NCI-H146 treated with DMSO at 0.1 percent for 48 hours (cell line): ENCODE measurements around the gene HNRNPK.
"Not testable (repeated sequence)": the region's sequence is repeated elsewhere in the genome, so short reads cannot be mapped to it uniquely, and the experiment has no call there.

Source experiments
- DNase-seq: peaks from one replicate; lab custom pipeline; 2025; ENCODE audit not compliant: unreplicated experiment; lab: John Stamatoyannopoulos, UW

The HNRNPK gene

GRCh38 chr9:83977196-83977595 lies 2.8 kb downstream of the HNRNPK start:
- no peak for DNase-seq

DNA sequence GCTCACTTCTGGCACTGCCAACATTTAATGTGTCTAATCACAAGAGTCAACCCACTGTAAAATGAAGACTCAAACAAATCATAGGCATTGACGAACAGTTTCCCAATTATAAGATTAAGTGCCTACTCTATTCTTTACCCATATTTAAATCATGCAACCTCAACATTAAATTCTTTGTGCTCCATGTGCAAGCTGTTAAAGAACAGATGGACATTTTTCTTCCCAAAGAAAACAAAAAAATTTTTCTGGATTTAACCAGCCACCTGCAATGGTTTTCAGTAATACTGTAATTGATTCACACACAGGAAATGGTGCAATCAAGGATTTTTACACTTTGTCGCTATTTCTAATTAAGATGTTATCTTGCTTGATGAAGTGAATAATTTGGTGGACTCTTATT lies 3.6 kb downstream of the HNRNPK start:
- DNase-seq, result no peak

GRCh38 chr9:83975300-83975699 lies 4.7 kb downstream of the HNRNPK start:
- no peak for DNase-seq

DNA sequence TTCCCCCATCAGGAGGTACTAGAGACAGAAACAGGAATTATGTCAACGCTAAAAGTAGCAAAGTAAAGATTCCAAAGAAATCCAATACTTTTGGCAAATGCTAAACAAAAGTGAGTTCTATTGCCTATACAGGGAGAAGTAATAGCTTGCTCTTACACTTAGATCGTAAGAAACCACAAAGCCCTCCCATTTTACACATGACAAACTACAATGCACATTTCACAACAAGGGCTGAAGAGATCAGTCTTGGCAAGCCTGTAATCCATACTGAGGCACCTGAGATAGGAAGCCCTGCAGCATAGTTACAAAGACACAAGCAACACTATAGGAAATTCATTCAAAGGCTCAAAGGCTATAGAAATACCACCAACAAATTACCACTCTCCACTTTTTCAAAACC lies 7.7 kb downstream of the HNRNPK start:
- DNase-seq, result no peak

DNA sequence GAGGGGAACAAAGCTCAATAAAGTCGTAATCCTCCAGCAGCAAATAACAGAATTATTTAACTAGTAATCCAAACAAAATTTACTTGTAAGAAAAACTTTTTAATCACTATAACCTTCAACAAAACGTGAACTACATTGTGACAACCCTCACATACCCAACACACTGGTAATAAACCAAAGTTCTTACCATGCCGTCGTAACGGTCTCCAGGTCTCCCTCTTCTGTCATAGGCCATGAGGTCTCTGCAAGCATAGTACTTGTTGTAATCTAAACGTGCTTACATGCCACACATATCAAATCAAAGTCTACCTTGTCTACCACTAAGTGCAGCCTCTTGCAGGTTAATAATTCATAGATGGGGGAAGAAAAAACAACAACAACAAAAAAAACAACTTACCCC lies 8.5 kb downstream of the HNRNPK start:
- no peak for DNase-seq

DNA sequence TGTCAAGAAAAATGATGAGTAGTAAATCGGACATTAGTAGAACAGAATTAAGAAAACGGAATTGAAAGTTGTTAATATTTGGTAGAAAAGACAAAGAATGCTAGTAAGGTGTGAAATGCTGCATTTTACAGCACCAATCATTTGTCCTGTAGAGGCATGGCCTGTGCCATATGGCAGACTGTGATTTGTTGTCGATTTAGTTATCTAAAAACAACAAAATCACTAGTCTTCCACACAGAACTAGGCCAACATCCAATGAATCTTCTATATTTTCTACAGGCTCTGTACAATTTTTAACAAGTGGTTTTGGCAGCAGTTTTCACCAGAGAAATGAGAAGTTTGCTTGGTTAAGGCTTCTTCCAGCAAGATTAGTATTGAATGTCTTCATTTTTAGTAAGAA lies 10.4 kb downstream of the HNRNPK start:
- DNase-seq, result no peak

DNA sequence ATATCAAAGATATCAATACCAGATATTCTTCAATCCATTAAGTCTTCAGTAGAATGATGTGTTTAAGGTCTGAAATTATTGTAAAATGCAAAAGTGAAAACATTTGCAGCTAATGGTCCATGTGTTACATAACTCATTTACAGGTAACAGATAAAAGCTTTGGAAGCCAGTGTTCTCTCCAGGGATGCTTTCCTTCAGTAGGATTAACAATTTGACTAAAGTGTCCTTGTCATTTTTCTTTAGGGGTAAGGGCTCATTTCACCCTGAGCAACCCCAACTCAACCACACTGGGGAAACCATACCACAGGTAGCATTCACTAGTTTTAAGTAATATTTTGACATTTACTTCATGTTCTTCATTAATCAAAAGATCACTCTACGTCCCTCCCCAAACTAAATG lies 12.9 kb downstream of the HNRNPK start:
- no peak for DNase-seq

GRCh38 chr9:83966209-83966582 lies 13.8 kb downstream of the HNRNPK start:
- no peak for DNase-seq

- DNase-seq, result no peak
Measured at GRCh38 chr9:83965350-83966208, 14.4 kb downstream of the HNRNPK start.

- DNase-seq, result no peak
Measured at GRCh38 chr9:83964973-83965349, 15.1 kb downstream of the HNRNPK start.

GRCh38 chr9:83962165-83962564 lies 17.9 kb downstream of the HNRNPK start:
- no peak for DNase-seq

- no peak for DNase-seq
Measured at GRCh38 chr9:83960991-83961390, 19.0 kb downstream of the HNRNPK start.

DNA sequence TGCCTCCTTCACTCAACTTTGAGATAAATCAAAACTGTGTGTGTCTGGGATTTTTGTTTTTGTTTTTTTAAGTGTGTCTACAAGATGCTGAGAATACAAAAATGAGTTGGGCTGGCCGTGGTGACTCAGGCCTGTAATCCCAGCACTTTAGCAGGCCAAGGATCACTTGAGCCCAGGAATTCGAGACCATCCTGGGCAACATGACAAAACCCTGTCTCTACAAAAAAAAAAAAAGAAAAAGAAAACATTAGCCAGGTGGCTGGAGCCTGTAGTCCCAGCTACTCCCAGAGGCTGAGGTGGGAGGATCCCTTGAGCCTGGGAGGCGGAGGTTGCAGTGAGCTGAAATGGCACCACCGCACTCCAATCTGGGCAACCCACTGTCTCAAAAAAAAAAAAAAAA lies 21.0 kb downstream of the HNRNPK start:
- DNase-seq, result no peak

DNA sequence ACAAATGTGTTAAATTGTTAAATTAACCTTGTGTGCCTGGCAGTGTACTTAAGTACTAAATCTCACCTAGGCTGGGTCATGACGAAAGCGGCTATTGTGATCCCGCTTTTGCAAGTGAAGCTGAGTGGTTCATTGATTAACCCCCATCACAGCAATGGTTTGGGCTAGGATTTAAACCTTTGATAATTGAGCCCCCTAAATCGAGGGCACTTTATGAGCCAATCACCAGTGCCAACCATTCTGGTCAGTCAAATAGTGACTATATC lies 22.8 kb downstream of the HNRNPK start:
- DNase-seq, result no peak

DNA sequence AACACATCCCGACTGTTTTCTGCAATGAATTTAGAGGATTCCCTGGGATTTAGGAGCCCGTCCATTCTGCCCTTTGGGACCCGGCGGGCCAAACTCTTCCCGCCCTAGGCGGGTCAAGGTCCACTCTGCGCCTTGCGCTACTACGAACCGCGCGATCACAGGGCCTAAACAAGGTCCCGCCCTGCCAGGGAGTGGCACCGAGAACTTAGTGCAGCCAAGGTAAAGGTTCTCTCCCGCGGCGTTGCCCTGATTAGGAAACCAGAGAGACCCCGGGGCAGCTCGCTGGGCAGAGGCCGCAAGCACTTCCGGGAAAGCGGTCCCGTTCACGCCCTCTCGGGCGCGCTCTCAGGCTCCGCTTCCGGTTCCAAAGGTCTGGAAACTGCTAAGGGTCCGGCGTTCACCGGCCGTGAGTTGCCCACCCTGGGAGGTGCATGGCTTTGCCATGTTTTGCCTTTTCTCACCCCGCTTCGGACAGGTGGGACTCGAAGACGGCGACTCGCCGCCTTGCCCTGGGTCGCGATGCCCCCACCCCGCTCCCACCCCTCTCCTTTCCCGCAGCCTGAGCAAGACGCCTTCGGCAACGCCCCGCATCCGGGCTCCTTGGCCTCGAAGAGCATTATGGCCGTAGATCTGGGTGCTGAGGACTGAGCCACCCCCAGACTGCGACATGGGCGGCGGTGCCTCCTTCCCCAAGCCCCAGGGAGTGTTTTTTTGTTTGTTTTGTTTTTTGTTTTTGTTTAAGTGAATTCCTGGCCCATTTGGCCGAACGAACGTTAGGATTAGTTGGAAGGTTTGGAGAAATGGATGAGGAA lies 23.4 kb downstream of the HNRNPK start:
- DNase-seq, result peak; percentile 20

GRCh38 chr9:83956086-83956435 lies 24.0 kb downstream of the HNRNPK start:
- no peak for DNase-seq

DNA sequence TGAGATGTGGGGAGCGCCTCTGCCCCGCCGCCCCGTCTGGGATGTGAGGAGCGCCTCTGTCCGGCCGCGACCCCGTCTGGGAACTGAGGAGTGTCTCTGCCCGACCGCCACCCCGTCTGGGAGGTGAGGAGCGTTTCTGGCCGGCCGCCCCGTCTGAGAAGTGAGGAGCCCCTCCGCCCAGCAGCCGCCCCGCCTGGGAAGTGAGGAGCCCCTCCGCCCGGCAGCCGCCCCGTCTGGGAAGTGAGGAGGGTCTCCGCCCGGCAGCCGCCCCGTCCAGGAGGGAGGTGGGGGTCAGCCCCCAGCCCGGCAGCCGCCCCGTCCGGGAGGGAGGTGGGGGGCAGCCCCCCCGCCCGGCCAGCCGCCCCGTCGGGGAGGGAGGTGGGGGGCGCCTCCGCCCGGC lies 31.9 kb downstream of the HNRNPK start:
- not testable (repeated sequence) for DNase-seq

- DNase-seq, result no peak
Measured at GRCh38 chr9:83940590-83941303, 39.3 kb downstream of the HNRNPK start.

DNA sequence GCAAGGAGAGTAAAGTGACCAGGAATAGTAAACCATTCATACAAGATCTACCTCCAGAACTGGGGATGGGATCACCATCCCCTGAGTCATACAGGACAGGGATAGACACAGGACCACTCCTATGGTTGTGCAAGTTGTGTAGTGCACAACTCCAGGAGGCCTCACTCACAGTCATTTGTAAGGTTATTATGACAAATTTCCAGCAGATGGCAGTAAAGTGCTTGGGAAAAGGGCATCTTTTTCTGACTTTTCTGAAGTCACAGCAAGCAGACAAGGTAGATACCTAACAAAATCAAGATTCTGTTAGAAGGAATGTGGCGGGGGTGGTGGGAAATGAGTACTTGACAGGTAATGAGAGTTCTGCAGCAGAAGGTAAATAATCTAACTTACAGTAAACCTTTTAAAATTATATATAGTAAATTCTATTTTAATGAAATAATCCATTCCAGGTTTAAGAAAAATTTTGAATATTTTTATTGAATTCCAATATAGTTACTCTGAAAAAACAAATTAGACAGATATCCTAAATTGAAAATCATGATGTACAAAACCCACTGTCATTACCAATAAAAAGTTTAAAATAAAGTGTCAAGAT lies 42.1 kb downstream of the HNRNPK start:
- DNase-seq, result no peak

- DNase-seq, result no peak
Measured at GRCh38 chr9:83936523-83936922, 43.5 kb downstream of the HNRNPK start.

DNA sequence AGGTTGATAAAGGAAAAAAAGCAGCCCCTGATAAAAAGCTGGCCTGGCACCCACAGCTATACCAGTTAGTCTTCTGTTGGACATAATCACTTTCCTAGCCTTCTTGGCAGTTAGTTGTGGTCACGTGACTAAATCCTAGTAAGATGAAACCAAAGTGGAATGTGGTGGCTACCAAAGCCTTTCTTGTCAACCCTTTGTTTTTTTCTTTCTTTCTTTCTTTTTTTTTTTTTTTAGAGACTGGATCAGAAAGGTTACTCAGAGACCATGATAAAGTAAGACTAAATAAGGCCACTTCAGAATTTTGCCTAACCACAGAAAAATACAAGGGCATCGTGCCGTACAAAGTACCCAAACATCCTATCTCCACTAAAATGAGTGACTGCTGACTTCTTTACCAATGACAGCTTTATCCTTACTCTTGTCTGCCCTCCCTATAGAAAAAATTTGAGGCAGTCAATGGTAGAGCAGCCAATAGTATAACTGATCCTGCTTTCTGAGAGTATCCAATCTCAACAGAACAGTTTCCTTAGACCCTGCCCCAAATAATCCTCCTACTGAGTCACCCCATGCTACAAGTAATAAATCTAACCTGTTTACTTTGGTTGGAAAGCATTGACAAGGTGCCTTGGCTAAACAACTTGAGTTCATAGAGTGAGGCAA lies 44.6 kb downstream of the HNRNPK start:
- no peak for DNase-seq
